B cell (primary cell): ENCODE measurements around the gene PRKCA. TPM values are rescaled to one million over a fixed set of nuclear protein-coding genes. Genes with fewer than 3 reads are reported as not detected.

Experiments used
- ATAC-seq: fragments of 200-7000 bp; cut with Tn5 transposase; one replicate; pipeline ENCODE4 v1.10.0; 2021; ENCODE audit warnings: low read depth, mild to moderate bottlenecking, moderate number of reproducible peaks, moderate library complexity
- CTCF ChIA-PET: fragments of 350-600 bp; sonication (Branson Sonifier 250); formaldehyde crosslinking; loops from one replicate; lab custom pipeline; 2021; ENCODE audit warnings: antibody characterized with exemption, inconsistent platforms; lab: Charles Lee
- POLR2A ChIA-PET: fragments of 350-600 bp; sonication (Branson Sonifier 250); formaldehyde crosslinking; loops from one replicate; lab custom pipeline; 2021; ENCODE audit warnings: antibody characterized with exemption; lab: Charles Lee
- DNase-seq: peaks from one replicate; pipeline ENCODE4 v3.0.0; 2013
- H2AFZ ChIP-seq: 2 replicates; pipeline ENCODE4 v1.6.1; 2012; ENCODE audit warnings: mild to moderate bottlenecking, low read depth, low read length; ENCODE audit not compliant: insufficient read depth, poor library complexity, severe bottlenecking
- H3K27ac ChIP-seq, 2 donors: 1 replicate in 1 of 2; 2 replicates in 1 of 2; pipeline ENCODE4 v1.5.1; 2012 to 2013; ENCODE audit warnings: low read length in 2 of 2, mild to moderate bottlenecking in 2 of 2, moderate library complexity in 1 of 2
- H3K27me3 ChIP-seq, 4 experiments: fragments of 200-600 bp in 1 of 4; sonication (generic) in 1 of 4; replicated peaks in 1 of 4; 1 replicate in 2 of 4; 2 replicates in 2 of 4; pipeline versions ENCODE4 v1.6.1 to v1.7.0; 2013 to 2016; ENCODE audit warnings: low read length in 3 of 4, mild to moderate bottlenecking in 2 of 4, mixed read lengths in 1 of 4, moderate library complexity in 1 of 4; ENCODE audit not compliant: insufficient read depth in 4 of 4, control insufficient read depth in 3 of 4; ENCODE audit errors: control extremely low read depth in 1 of 4
- H3K36me3 ChIP-seq, 2 experiments: replicated peaks in 1 of 2; 1 replicate in 1 of 2; 2 replicates in 1 of 2; pipeline versions ENCODE4 v1.6.1 to v1.7.1; 2013; ENCODE audit warnings: low read length in 1 of 2; ENCODE audit not compliant: insufficient read depth in 2 of 2, control insufficient read depth in 1 of 2; ENCODE audit errors: control extremely low read depth in 1 of 2, extremely low read depth in 1 of 2
- H3K4me1 ChIP-seq, 2 donors: fragments of 200-600 bp in 1 of 2; sonication (generic) in 1 of 2; 1 replicate in 1 of 2; 2 replicates in 1 of 2; pipeline versions ENCODE4 v1.5.1 to v1.6.1; 2013 to 2017; ENCODE audit warnings: low read length in 2 of 2; ENCODE audit not compliant: control insufficient read depth in 2 of 2, insufficient read depth in 2 of 2
- H3K4me2 ChIP-seq: replicated peaks from 2 replicates; pipeline ENCODE3; 2012; ENCODE audit warnings: mild to moderate bottlenecking, low read depth, low read length; ENCODE audit not compliant: poor library complexity, severe bottlenecking
- H3K4me3 ChIP-seq, 5 experiments: fragments of 200-600 bp in 1 of 5; sonication (generic) in 1 of 5; 1 replicate in 3 of 5; 2 replicates in 2 of 5; pipeline versions ENCODE4 v1.5.1 to v1.7.0; 2011 to 2016; ENCODE audit warnings: low read length in 4 of 5, mild to moderate bottlenecking in 4 of 5, low read depth in 2 of 5, control low read depth in 1 of 5, moderate library complexity in 1 of 5; ENCODE audit not compliant: insufficient read depth in 1 of 5; ENCODE audit errors: control extremely low read depth in 1 of 5, extremely low read depth in 1 of 5
- H3K79me2 ChIP-seq: fragments of 200-600 bp; sonication (generic); one replicate; pipeline ENCODE4 v1.6.0; 2016; ENCODE audit warnings: low read length; ENCODE audit not compliant: control insufficient read depth, insufficient read depth
- H3K9ac ChIP-seq: fragments of 200-600 bp; sonication (generic); 2 replicates; pipeline ENCODE4 v1.6.1; 2017; ENCODE audit warnings: mild to moderate bottlenecking, low read length, moderate library complexity
- H3K9me3 ChIP-seq, 3 donors: one replicate each; pipeline versions ENCODE4 v1.6.1 to v1.7.1; 2013; ENCODE audit warnings: low read length in 2 of 3; ENCODE audit not compliant: control insufficient read depth in 2 of 3, insufficient read depth in 1 of 3; ENCODE audit errors: control extremely low read depth in 1 of 3
- H4K20me1 ChIP-seq: 2 replicates; pipeline ENCODE4 v1.6.0; 2012; ENCODE audit warnings: mild to moderate bottlenecking, low read length; ENCODE audit not compliant: insufficient read depth, control insufficient read depth, poor library complexity, severe bottlenecking
- H3K27ac Mint-ChIP-seq: one replicate; pipeline ENCODE4 v1.8.0; 2021; ENCODE audit warnings: mixed read lengths
- H3K27me3 Mint-ChIP-seq: one replicate; pipeline ENCODE4 v1.8.0; 2021; ENCODE audit warnings: mixed read lengths
- H3K4me1 Mint-ChIP-seq: one replicate; pipeline ENCODE4 v1.8.0; 2021; ENCODE audit warnings: mixed read lengths
- H3K4me3 Mint-ChIP-seq: one replicate; pipeline ENCODE4 v1.8.0; 2021; ENCODE audit warnings: mixed read lengths
- H3K9me3 Mint-ChIP-seq: one replicate; pipeline ENCODE4 v1.8.0; 2022; ENCODE audit warnings: mixed read lengths; ENCODE audit not compliant: insufficient read depth
- EZH2 ChIP-seq: IDR thresholded peaks from 2 replicates; pipeline ENCODE4 v1.6.1; 2012; ENCODE audit warnings: borderline replicate concordance, low read depth, mild to moderate bottlenecking, moderate library complexity, low read length; ENCODE audit not compliant: insufficient read depth, poor library complexity, severe bottlenecking
- WGBS: methylation state at CpG from one replicate; pipeline ENCODE4 v1.1.5; 2013; ENCODE audit warnings: missing lambda C conversion rate; ENCODE audit not compliant: insufficient coverage; 5-methylcytosine and 5-hydroxymethylcytosine counted together
- intact Hi-C: fragments of 100-400 bp; cut with micrococcal nuclease; formaldehyde crosslinking; loops from one replicate; pipeline ENCODE4 v1.10.0; 2022
- polyA plus RNA-seq: library from polyadenylated mRNA; depleted of rRNA; stranded (reverse); fragments of >200 nt; gene quantifications from 2 replicates; pipeline ENCODE4 v1.2.3, GENCODE V29; 2012
- total RNA-seq, 2 donors: library from RNA; stranded (reverse); fragments of 120-200 nt in 1 of 2; gene quantifications; 1 replicate in 1 of 2; 2 replicates in 1 of 2; pipeline versions ENCODE4 v1.2.3 to v1.2.4, GENCODE V29; 2013 to 2022
- TF ChIP-seq, protein P1 (sequence below): fragments of 200-600 bp; IDR thresholded peaks from one replicate; pipeline ENCODE4 v1.8.0; 2022; ENCODE audit warnings: antibody characterized with exemption, mild to moderate bottlenecking

Gene PRKCA
- total and polyA plus RNA-seq, 2 donors (not counting 1 experiment from before 2014, with no cell fraction given): 0.33 to 7.7 TPM

DNA sequence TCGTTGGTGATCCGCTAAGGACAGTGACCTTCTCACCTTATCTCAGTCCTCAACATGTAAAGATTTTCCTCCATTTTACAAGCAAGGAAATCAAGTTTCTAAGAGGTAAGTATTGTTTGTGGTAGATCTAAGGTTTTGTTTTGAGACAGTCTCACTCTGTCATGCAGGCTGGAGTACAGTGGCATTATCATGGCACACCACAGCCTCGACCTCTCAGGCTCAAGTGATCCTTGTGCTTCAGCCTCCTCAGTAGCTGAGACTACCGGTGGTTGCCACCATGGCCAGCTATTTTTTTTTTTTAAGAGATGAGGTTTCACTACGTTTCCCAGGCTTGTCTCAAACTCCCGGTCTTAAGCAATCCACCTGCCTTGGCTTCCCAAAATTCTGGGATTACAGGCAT is 34.9 kb downstream of the PRKCA start:
- H3K27ac ChIP-seq: no peak overlapping the region
- no peak overlapping the region for H3K4me3 Mint-ChIP-seq
- H3K4me3 ChIP-seq: no peak overlapping the region
- DNase-seq: peak; percentile 4
- POLR2A ChIA-PET: no interaction called here
- H3K79me2 ChIP-seq: no peaks in the 10 kb centered on the region
- H3K27ac Mint-ChIP-seq: no peak overlapping the region
- 63% methylated on average over 2 of the region's 6 CpGs for WGBS
- no peaks in the 10 kb centered on the region for H4K20me1 ChIP-seq
- H3K9me3 Mint-ChIP-seq: no peaks in the 10 kb centered on the region
- H3K4me1 Mint-ChIP-seq: no peaks in the 10 kb centered on the region
- CTCF ChIA-PET: no interaction called here
- no peak overlapping the region for H3K4me2 ChIP-seq
- no peak for ATAC-seq
- intact Hi-C loops: no loop called here
- H3K9me3 ChIP-seq: no peaks in the 10 kb centered on the region
- H3K36me3 ChIP-seq: no peaks in the 10 kb centered on the region
- no peaks in the 10 kb centered on the region for H3K4me1 ChIP-seq
- H3K27me3 Mint-ChIP-seq: no peaks in the 10 kb centered on the region
- TF ChIP-seq, protein P1, sequence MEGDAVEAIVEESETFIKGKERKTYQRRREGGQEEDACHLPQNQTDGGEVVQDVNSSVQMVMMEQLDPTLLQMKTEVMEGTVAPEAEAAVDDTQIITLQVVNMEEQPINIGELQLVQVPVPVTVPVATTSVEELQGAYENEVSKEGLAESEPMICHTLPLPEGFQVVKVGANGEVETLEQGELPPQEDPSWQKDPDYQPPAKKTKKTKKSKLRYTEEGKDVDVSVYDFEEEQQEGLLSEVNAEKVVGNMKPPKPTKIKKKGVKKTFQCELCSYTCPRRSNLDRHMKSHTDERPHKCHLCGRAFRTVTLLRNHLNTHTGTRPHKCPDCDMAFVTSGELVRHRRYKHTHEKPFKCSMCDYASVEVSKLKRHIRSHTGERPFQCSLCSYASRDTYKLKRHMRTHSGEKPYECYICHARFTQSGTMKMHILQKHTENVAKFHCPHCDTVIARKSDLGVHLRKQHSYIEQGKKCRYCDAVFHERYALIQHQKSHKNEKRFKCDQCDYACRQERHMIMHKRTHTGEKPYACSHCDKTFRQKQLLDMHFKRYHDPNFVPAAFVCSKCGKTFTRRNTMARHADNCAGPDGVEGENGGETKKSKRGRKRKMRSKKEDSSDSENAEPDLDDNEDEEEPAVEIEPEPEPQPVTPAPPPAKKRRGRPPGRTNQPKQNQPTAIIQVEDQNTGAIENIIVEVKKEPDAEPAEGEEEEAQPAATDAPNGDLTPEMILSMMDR: no peak
- H2AFZ ChIP-seq: no peak overlapping the region
- no peak overlapping the region for H3K9ac ChIP-seq
- H3K27me3 ChIP-seq: no peaks in the 10 kb centered on the region

DNA sequence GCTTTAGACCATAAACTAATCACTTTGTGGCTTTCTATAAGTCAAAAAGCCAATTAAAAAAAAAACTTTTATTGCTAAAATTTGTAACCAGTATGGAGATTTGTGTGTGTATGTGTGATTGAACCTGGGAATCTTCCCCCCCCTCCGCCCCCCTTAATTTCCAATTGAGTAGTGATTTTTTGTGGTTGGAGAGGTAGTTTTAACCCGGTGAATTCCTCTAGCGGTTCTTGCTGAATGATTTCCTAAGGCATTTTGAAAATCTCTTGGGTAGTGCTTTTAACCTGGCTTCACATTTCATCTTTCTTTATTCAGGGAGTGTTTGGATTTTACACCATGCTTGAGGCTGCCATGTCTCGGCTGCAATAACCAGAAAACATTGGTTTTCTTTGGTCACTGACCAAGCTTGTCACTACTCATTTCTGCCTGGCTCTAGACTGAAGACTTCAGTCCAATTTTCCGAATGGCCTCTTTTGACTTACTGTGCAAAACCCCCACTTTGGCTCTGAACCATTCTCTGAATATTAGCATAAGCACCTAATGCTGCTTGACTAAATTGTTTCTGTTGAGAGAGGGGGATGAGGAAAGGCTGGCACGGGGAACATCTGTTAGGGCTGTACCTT is 35.6 kb downstream of the PRKCA start:
- intact Hi-C loops: no loop called here
- 82% methylated on average over 2 of the region's 6 CpGs for WGBS
- ChIA-PET CTCF (no interaction called here), POLR2A (no interaction called here)
- H3K9me3 Mint-ChIP-seq: no peaks in the 10 kb centered on the region
- H3K36me3 ChIP-seq: no peaks in the 10 kb centered on the region
- ATAC-seq (no peak), DNase-seq (no peak)
- no peaks in the 10 kb centered on the region for H3K9me3 ChIP-seq
- no peaks in the 10 kb centered on the region for H3K79me2 ChIP-seq
- H3K4me3 ChIP-seq: no peak overlapping the region
- H3K4me2 ChIP-seq: no peak overlapping the region
- H3K9ac ChIP-seq: no peak overlapping the region
- no peaks in the 10 kb centered on the region for H3K4me1 ChIP-seq
- H3K27me3 Mint-ChIP-seq: no peaks in the 10 kb centered on the region
- H3K27ac Mint-ChIP-seq: no peak overlapping the region
- H3K4me3 Mint-ChIP-seq: no peak overlapping the region
- no peak for TF ChIP-seq EZH2
- TF ChIP-seq, protein P1: no peak
- no peaks in the 10 kb centered on the region for H4K20me1 ChIP-seq
- no peaks in the 10 kb centered on the region for H3K4me1 Mint-ChIP-seq
- H3K27me3 ChIP-seq: no peaks in the 10 kb centered on the region
- H2AFZ ChIP-seq: no peak overlapping the region
- no peak overlapping the region for H3K27ac ChIP-seq
